ENCODE results near the gene HS3ST3A1. TPM values are rescaled to one million over a fixed set of nuclear protein-coding genes. Genes with fewer than 3 reads are reported as not detected.

Gene HS3ST3A1
- total RNA-seq, 1 experiment from 2014 or later, result not detected

- Histone ChIP-seq H3K9me3 (ENCODE audit: low read length) (no peaks in the 10 kb centered on the region), H3K9ac (ENCODE audit: low read length) (no peak overlapping the region), H2AFZ (ENCODE audit: low read length) (no peak overlapping the region), H3K79me2 (ENCODE audit: low read length) (no peaks in the 10 kb centered on the region), H4K20me1 (ENCODE audit: insufficient read depth, low read depth, low read length) (no peaks in the 10 kb centered on the region), H3K9me2 (replicated peaks; ENCODE audit: insufficient read depth, low read length) (no peaks in the 10 kb centered on the region), H3K27ac (ENCODE audit: low read length) (no peak overlapping the region), H3K36me3 (ENCODE audit: insufficient read depth, low read length) (no peaks in the 10 kb centered on the region), H3K4me1 (ENCODE audit: low read length) (no peaks in the 10 kb centered on the region), H3K4me3 (ENCODE audit: low read length) (no peak overlapping the region), H3K27me3 (ENCODE audit: low read length) (no peaks in the 10 kb centered on the region), H3K4me2 (ENCODE audit: low read depth, low read length, poor library complexity, severe bottlenecking) (no peak overlapping the region)
- DNase-seq, result peak; percentile 58
Observed at GRCh38 chr17:13576661-13577526, 24.8 kb downstream of the HS3ST3A1 start.

- no peaks in the 10 kb centered on the region for H3K4me1 ChIP-seq (ENCODE audit: low read length)
- H3K4me2 ChIP-seq (ENCODE audit: low read depth, low read length, poor library complexity, severe bottlenecking), result no peak overlapping the region
- H3K9ac ChIP-seq (ENCODE audit: low read length), result no peak overlapping the region
- H4K20me1 ChIP-seq (ENCODE audit: insufficient read depth, low read depth, low read length), result no peaks in the 10 kb centered on the region
- no peaks in the 10 kb centered on the region for H3K27me3 ChIP-seq (ENCODE audit: low read length)
- H3K79me2 ChIP-seq (ENCODE audit: low read length), result no peaks in the 10 kb centered on the region
- H3K9me3 ChIP-seq (ENCODE audit: low read length), result no peaks in the 10 kb centered on the region
- no peaks in the 10 kb centered on the region for H3K9me2 ChIP-seq (replicated peaks; ENCODE audit: insufficient read depth, low read length)
- no peaks in the 10 kb centered on the region for H3K36me3 ChIP-seq (ENCODE audit: insufficient read depth, low read length)
- H2AFZ ChIP-seq (ENCODE audit: low read length), result no peak overlapping the region
- no peak overlapping the region for H3K4me3 ChIP-seq (ENCODE audit: low read length)
- DNase-seq, result no peak
- H3K27ac ChIP-seq (ENCODE audit: low read length), result no peak overlapping the region
Observed at GRCh38 chr17:13575922-13576419, 25.8 kb downstream of the HS3ST3A1 start.

GRCh38 chr17:13575466-13575865 is 26.3 kb downstream of the HS3ST3A1 start:
- Histone ChIP-seq H3K79me2 (ENCODE audit: low read length) (no peaks in the 10 kb centered on the region), H3K27ac (ENCODE audit: low read length) (no peak overlapping the region), H3K27me3 (ENCODE audit: low read length) (no peaks in the 10 kb centered on the region), H3K9me2 (replicated peaks; ENCODE audit: insufficient read depth, low read length) (no peaks in the 10 kb centered on the region), H3K36me3 (ENCODE audit: insufficient read depth, low read length) (no peaks in the 10 kb centered on the region), H4K20me1 (ENCODE audit: insufficient read depth, low read depth, low read length) (no peaks in the 10 kb centered on the region), H3K4me2 (ENCODE audit: low read depth, low read length, poor library complexity, severe bottlenecking) (no peak overlapping the region), H3K9me3 (ENCODE audit: low read length) (no peaks in the 10 kb centered on the region), H3K4me1 (ENCODE audit: low read length) (no peaks in the 10 kb centered on the region), H3K9ac (ENCODE audit: low read length) (no peak overlapping the region), H2AFZ (ENCODE audit: low read length) (no peak overlapping the region), H3K4me3 (ENCODE audit: low read length) (no peak overlapping the region)
- no peak for DNase-seq

- H4K20me1 ChIP-seq (ENCODE audit: insufficient read depth, low read depth, low read length), result no peaks in the 10 kb centered on the region
- no peaks in the 10 kb centered on the region for H3K4me1 ChIP-seq (ENCODE audit: low read length)
- no peak overlapping the region for H2AFZ ChIP-seq (ENCODE audit: low read length)
- no peaks in the 10 kb centered on the region for H3K9me3 ChIP-seq (ENCODE audit: low read length)
- H3K9ac ChIP-seq (ENCODE audit: low read length), result no peak overlapping the region
- no peak overlapping the region for H3K4me3 ChIP-seq (ENCODE audit: low read length)
- H3K36me3 ChIP-seq (ENCODE audit: insufficient read depth, low read length), result no peaks in the 10 kb centered on the region
- DNase-seq, result no peak
- H3K4me2 ChIP-seq (ENCODE audit: low read depth, low read length, poor library complexity, severe bottlenecking), result no peak overlapping the region
- no peaks in the 10 kb centered on the region for H3K79me2 ChIP-seq (ENCODE audit: low read length)
- H3K27me3 ChIP-seq (ENCODE audit: low read length), result no peaks in the 10 kb centered on the region
- H3K9me2 ChIP-seq (replicated peaks; ENCODE audit: insufficient read depth, low read length), result no peaks in the 10 kb centered on the region
- H3K27ac ChIP-seq (ENCODE audit: low read length), result no peak overlapping the region
Observed at GRCh38 chr17:13572581-13572980, 29.1 kb downstream of the HS3ST3A1 start.

GRCh38 chr17:13569398-13570123 is 32.2 kb downstream of the HS3ST3A1 start:
- Histone ChIP-seq H3K36me3 (ENCODE audit: insufficient read depth, low read length) (no peaks in the 10 kb centered on the region), H3K9me2 (replicated peaks; ENCODE audit: insufficient read depth, low read length) (no peaks in the 10 kb centered on the region), H2AFZ (ENCODE audit: low read length) (no peak overlapping the region), H3K4me3 (ENCODE audit: low read length) (no peak overlapping the region), H3K27ac (ENCODE audit: low read length) (no peak overlapping the region), H3K4me2 (ENCODE audit: low read depth, low read length, poor library complexity, severe bottlenecking) (no peak overlapping the region), H3K9ac (ENCODE audit: low read length) (no peak overlapping the region), H3K27me3 (ENCODE audit: low read length) (no peaks in the 10 kb centered on the region), H3K4me1 (ENCODE audit: low read length) (no peaks in the 10 kb centered on the region), H3K9me3 (ENCODE audit: low read length) (no peaks in the 10 kb centered on the region), H4K20me1 (ENCODE audit: insufficient read depth, low read depth, low read length) (no peaks in the 10 kb centered on the region), H3K79me2 (ENCODE audit: low read length) (no peaks in the 10 kb centered on the region)
- DNase-seq, result no peak

GRCh38 chr17:13568582-13569397 is 32.9 kb downstream of the HS3ST3A1 start:
- no peaks in the 10 kb centered on the region for H3K9me3 ChIP-seq (ENCODE audit: low read length)
- no peak overlapping the region for H3K4me2 ChIP-seq (ENCODE audit: low read depth, low read length, poor library complexity, severe bottlenecking)
- no peak overlapping the region for H3K27ac ChIP-seq (ENCODE audit: low read length)
- no peak for DNase-seq
- no peaks in the 10 kb centered on the region for H4K20me1 ChIP-seq (ENCODE audit: insufficient read depth, low read depth, low read length)
- no peaks in the 10 kb centered on the region for H3K9me2 ChIP-seq (replicated peaks; ENCODE audit: insufficient read depth, low read length)
- H3K36me3 ChIP-seq (ENCODE audit: insufficient read depth, low read length), result no peaks in the 10 kb centered on the region
- no peaks in the 10 kb centered on the region for H3K27me3 ChIP-seq (ENCODE audit: low read length)
- H2AFZ ChIP-seq (ENCODE audit: low read length), result no peak overlapping the region
- H3K9ac ChIP-seq (ENCODE audit: low read length), result no peak overlapping the region
- no peak overlapping the region for H3K4me3 ChIP-seq (ENCODE audit: low read length)
- H3K79me2 ChIP-seq (ENCODE audit: low read length), result no peaks in the 10 kb centered on the region
- no peaks in the 10 kb centered on the region for H3K4me1 ChIP-seq (ENCODE audit: low read length)

- Histone ChIP-seq H2AFZ (ENCODE audit: low read length) (no peak overlapping the region), H3K36me3 (ENCODE audit: insufficient read depth, low read length) (no peaks in the 10 kb centered on the region), H3K27ac (ENCODE audit: low read length) (no peak overlapping the region), H3K4me1 (ENCODE audit: low read length) (no peaks in the 10 kb centered on the region), H3K4me3 (ENCODE audit: low read length) (no peak overlapping the region), H3K79me2 (ENCODE audit: low read length) (no peaks in the 10 kb centered on the region), H3K9me2 (replicated peaks; ENCODE audit: insufficient read depth, low read length) (no peaks in the 10 kb centered on the region), H3K4me2 (ENCODE audit: low read depth, low read length, poor library complexity, severe bottlenecking) (no peak overlapping the region), H3K9me3 (ENCODE audit: low read length) (no peaks in the 10 kb centered on the region), H3K9ac (ENCODE audit: low read length) (no peak overlapping the region), H4K20me1 (ENCODE audit: insufficient read depth, low read depth, low read length) (no peaks in the 10 kb centered on the region), H3K27me3 (ENCODE audit: low read length) (no peaks in the 10 kb centered on the region)
- no peak for DNase-seq
Observed at GRCh38 chr17:13563866-13564265, 37.9 kb downstream of the HS3ST3A1 start.

Measured in Karpas-422 (cell line).